Measurements from ENCODE around the gene GJC3.

- TF ChIP-seq CTCF (IDR thresholded peaks at IDR 0.05) (no peak), EP300 (IDR thresholded peaks at IDR 0.05) (no peak)
Measured at GRCh38 chr7:99894738-99895137, 34.7 kb downstream of the GJC3 start.
